Measurements from ENCODE around the gene CD55. TPM values are rescaled to one million over a fixed set of nuclear protein-coding genes. Genes with fewer than 3 reads are reported as not detected.
"Not testable (repeated sequence)": the region's sequence is repeated elsewhere in the genome, so short reads cannot be mapped to it uniquely, and the experiment has no call there.

Gene CD55
- total RNA-seq, 1 experiment from 2014 or later: 0.71 TPM

GRCh38 chr1:207317561-207317960 is 3.9 kb upstream of the CD55 start:
- Histone ChIP-seq H3K27me3 (replicated peaks; ENCODE audit: insufficient read depth, low read depth, low read length, poor library complexity) (peaks cover 33% of the 10 kb centered on the region), H3K4me1 (ENCODE audit: insufficient read depth, low read length, poor library complexity, severe bottlenecking) (no peaks in the 10 kb centered on the region), H3K36me3 (ENCODE audit: insufficient read depth, low read length, poor library complexity, severe bottlenecking) (no peaks in the 10 kb centered on the region), H3K9me3 (ENCODE audit: low read depth, low read length, poor library complexity, severe bottlenecking) (no peaks in the 10 kb centered on the region), H3K4me3 (ENCODE audit: low read depth, low read length, poor library complexity, severe bottlenecking) (no peak overlapping the region), H3K27ac (ENCODE audit: low read depth, low read length, poor library complexity, severe bottlenecking) (no peak overlapping the region)
- ChIA-PET POLR2A (ENCODE audit: low non-redundant PET) (no interaction called here), CTCF (no interaction called here)
- BruUV-seq (replicated peaks): no TSS peak
- TF ChIP-seq CTCF (conservative IDR thresholded peaks at IDR 0.05; ENCODE audit: low read depth, low read length): no peak
- TF ChIP-seq EZH2 (IDR thresholded peaks at IDR 0.05; ENCODE audit: borderline replicate concordance, low read depth, low read length, poor library complexity, severe bottlenecking): no peak
- no peak for DNase-seq (ENCODE audit: low spot score)
- intact Hi-C loops (cut with micrococcal nuclease; ENCODE audit: unreplicated experiment): no loop called here

- intact Hi-C loops (cut with micrococcal nuclease; ENCODE audit: unreplicated experiment): no loop called here
- no peaks in the 10 kb centered on the region for H3K36me3 ChIP-seq (ENCODE audit: insufficient read depth, low read length, poor library complexity, severe bottlenecking)
- BruUV-seq (replicated peaks): no TSS peak
- H3K27me3 ChIP-seq (replicated peaks; ENCODE audit: insufficient read depth, low read depth, low read length, poor library complexity): peaks cover 37% of the 10 kb centered on the region
- POLR2A ChIA-PET (ENCODE audit: low non-redundant PET): no interaction called here
- no peak for TF ChIP-seq CTCF (conservative IDR thresholded peaks at IDR 0.05; ENCODE audit: low read depth, low read length)
- H3K9me3 ChIP-seq (ENCODE audit: low read depth, low read length, poor library complexity, severe bottlenecking): no peaks in the 10 kb centered on the region
- no peaks in the 10 kb centered on the region for H3K4me1 ChIP-seq (ENCODE audit: insufficient read depth, low read length, poor library complexity, severe bottlenecking)
- no peak overlapping the region for H3K4me3 ChIP-seq (ENCODE audit: low read depth, low read length, poor library complexity, severe bottlenecking)
- H3K27ac ChIP-seq (ENCODE audit: low read depth, low read length, poor library complexity, severe bottlenecking): no peak overlapping the region
- no peak for DNase-seq (ENCODE audit: low spot score)
- CTCF ChIA-PET: no interaction called here
Measured at GRCh38 chr1:207318072-207318619, 3.3 kb upstream of the CD55 start.

GRCh38 chr1:207319199-207319598 is 2.3 kb upstream of the CD55 start:
- DNase-seq (ENCODE audit: low spot score): no peak
- no peak overlapping the region for H3K4me3 ChIP-seq (ENCODE audit: low read depth, low read length, poor library complexity, severe bottlenecking)
- intact Hi-C loops (cut with micrococcal nuclease; ENCODE audit: unreplicated experiment): no loop called here
- no peak overlapping the region for H3K27ac ChIP-seq (ENCODE audit: low read depth, low read length, poor library complexity, severe bottlenecking)
- no peaks in the 10 kb centered on the region for H3K9me3 ChIP-seq (ENCODE audit: low read depth, low read length, poor library complexity, severe bottlenecking)
- H3K27me3 ChIP-seq (replicated peaks; ENCODE audit: insufficient read depth, low read depth, low read length, poor library complexity): peaks cover 45% of the 10 kb centered on the region
- H3K36me3 ChIP-seq (ENCODE audit: insufficient read depth, low read length, poor library complexity, severe bottlenecking): no peaks in the 10 kb centered on the region
- POLR2A ChIA-PET (ENCODE audit: low non-redundant PET): no interaction called here
- CTCF ChIA-PET: interaction anchor here (0.6 kb wide), 1 partner anchor 75 kb away, joined by 7 read pairs; no protein-coding TSS in a partner anchor
- no peaks in the 10 kb centered on the region for H3K4me1 ChIP-seq (ENCODE audit: insufficient read depth, low read length, poor library complexity, severe bottlenecking)
- BruUV-seq (replicated peaks): no TSS peak
- no peak for TF ChIP-seq CTCF (conservative IDR thresholded peaks at IDR 0.05; ENCODE audit: low read depth, low read length)
- no peak for TF ChIP-seq EZH2 (IDR thresholded peaks at IDR 0.05; ENCODE audit: borderline replicate concordance, low read depth, low read length, poor library complexity, severe bottlenecking)

- POLR2A ChIA-PET (ENCODE audit: low non-redundant PET); H3K4me3 ChIP-seq (ENCODE audit: low read depth, low read length, poor library complexity, severe bottlenecking); BruUV-seq (replicated peaks); H3K27ac ChIP-seq (ENCODE audit: low read depth, low read length, poor library complexity, severe bottlenecking); H3K4me1 ChIP-seq (ENCODE audit: insufficient read depth, low read length, poor library complexity, severe bottlenecking); H3K36me3 ChIP-seq (ENCODE audit: insufficient read depth, low read length, poor library complexity, severe bottlenecking); CTCF ChIA-PET; intact Hi-C loops (cut with micrococcal nuclease; ENCODE audit: unreplicated experiment); H3K9me3 ChIP-seq (ENCODE audit: low read depth, low read length, poor library complexity, severe bottlenecking); DNase-seq (ENCODE audit: low spot score): not testable (repeated sequence)
- peaks cover 45% of the 10 kb centered on the region for H3K27me3 ChIP-seq (replicated peaks; ENCODE audit: insufficient read depth, low read depth, low read length, poor library complexity)
Measured at GRCh38 chr1:207320105-207320504, 1.4 kb upstream of the CD55 start.
